HG02759 (cell line): ENCODE data around the gene RPS17.
"Not testable (repeated sequence)": the region's sequence is repeated elsewhere in the genome, so short reads cannot be mapped to it uniquely, and the experiment has no call there.

Experiments
- ATAC-seq: cut with Tn5 transposase; IDR thresholded peaks from one replicate; pipeline ENCODE4 v1.9.1; 2021; ENCODE audit warnings: mild to moderate bottlenecking, moderate library complexity; ENCODE audit not compliant: unreplicated experiment

The RPS17 gene

DNA sequence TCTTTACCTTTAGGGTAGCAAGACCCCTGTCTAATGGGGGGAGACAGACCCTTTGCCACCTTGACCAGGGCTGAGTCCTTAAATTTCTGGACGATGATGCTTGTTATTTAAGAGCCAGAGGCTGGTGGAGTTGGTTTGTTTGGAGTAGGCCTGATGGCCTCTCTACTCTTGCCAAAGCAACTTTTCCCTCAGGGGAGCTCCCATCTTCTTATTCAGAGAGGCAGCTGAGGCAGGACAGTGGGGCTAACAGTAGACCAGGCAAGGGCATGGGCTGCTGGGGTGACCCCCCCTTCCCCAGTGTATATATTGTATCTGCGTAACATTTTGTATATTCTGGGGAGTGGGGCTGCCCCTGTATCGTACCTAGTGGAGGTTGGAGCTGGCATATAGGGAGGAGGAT, 10.3 kb downstream of the RPS17 start:
- ATAC-seq: no peak

DNA sequence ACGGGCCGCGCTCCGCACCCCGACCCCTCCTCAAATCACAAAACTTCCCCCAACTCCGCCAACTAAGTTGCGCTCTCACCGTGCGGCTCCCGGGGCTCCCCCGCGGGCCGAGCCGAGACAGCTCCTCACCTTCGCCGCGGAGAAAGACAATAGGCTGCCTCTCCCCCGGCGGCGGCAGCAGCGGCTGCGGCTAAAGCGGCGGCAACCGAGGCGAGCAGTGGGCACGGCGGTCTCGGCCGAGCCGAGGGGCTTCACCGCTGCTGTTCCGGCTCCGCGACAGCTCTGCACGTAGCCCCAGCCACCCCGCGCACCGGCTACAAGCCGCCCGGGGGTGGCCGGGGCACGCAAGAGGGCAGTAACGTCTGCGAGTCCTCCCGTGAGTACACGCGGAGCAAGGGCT, 26.7 kb downstream of the RPS17 start:
- ATAC-seq: not testable (repeated sequence)

DNA sequence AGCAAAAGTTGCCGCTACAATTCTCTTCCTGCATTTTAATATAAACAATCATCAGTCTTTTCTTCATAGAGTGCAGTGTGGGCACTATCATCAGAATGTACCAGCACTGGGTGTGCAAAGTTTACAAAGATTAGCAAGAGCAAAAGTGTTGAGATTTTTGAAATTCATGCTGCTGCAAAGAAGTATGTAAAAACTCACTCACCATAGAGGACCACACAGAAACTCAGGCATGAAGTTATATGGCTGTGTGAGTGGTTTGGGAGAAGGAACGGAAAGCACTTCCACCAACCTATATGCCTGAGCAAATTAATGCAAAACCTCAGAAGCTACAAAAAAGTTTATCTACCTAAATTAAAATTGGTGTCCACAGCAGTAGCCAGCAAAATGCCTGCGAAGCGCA, 32.6 kb downstream of the RPS17 start:
- not testable (repeated sequence) for ATAC-seq

DNA sequence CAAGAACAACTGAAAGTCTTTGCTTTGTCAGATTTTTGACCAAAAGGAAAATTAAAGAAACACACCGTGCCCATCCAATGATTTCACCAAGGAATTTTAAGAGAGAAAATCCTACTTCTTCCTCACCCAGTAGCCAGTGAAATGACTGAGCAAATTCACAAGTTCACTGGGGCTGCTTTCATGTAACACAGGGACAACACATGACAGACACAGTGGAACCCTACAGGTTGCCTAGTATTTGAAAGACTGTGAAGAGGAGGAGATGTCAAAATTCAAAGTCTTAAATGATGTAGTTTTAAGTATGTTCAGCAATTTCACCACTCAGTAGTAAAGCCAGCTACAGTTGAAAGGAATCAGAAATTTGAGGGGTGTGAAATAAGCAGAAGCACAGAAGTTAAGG, 33.2 kb downstream of the RPS17 start:
- not testable (repeated sequence) for ATAC-seq

DNA sequence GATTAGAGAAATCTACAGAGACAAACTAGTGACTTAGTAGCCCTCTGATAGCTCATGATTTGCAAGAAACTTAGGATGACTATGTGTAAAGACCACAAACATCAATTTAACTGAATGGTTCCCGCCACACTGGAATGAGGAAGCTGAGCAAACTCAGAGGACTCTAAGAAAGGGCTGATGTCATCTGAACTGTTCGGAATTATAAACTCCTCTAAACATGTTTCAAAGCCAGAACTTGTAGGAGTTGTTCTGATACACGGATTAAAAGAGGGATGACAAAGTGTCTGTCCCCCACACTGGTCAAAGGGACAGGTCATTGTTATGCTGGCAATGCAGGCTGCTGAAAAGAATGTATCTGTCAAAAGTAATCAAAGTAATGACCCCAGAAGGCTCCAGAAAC, 34.4 kb downstream of the RPS17 start:
- not testable (repeated sequence) for ATAC-seq

DNA sequence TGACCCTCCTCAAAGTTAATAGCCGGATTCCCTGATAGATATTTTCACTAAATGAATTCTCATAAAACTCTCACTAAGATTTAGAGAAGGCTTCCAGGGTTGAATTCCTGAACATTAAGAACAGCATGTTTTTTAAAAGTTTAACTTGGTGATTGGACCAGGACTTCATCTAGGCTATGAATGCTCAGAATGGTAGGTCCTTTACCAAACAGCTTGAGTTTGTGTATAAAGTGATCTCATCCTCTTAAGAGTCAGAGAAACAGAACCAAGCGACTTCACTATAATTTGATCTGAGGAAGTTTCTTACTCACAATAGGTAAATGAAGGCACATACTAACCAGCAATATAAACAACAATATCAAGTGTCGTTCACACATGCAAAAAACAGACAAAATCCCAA, 36.2 kb downstream of the RPS17 start:
- ATAC-seq: not testable (repeated sequence)

DNA sequence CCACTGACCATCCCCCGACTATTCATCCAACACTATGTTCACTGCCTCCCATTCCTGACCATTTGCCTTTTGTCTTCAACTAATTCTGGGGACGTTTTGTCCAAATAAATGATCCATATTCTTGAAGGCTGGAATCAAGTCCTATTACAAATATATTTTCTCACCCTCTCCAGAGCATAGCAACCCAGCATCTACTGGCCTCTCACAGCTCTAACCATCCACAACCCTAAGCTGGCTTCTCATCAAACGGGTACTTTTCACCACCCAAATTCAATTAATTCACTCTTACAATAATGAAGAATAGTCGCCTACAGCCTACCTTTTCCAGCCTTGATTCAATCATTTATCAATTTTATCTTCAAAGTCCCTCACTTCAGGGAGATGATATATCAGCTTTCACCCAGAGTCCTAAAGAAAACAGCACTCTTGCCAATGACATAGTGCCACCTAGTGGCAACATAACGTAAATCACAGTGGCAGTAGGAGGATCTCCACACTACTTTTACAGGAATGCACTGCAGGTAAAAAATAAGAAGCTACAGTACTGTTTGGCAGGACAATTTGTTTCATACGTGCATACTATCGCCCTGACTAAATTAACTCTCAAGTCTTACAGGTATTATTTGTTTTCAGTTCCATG, 37.4 kb downstream of the RPS17 start:
- ATAC-seq: not testable (repeated sequence)

DNA sequence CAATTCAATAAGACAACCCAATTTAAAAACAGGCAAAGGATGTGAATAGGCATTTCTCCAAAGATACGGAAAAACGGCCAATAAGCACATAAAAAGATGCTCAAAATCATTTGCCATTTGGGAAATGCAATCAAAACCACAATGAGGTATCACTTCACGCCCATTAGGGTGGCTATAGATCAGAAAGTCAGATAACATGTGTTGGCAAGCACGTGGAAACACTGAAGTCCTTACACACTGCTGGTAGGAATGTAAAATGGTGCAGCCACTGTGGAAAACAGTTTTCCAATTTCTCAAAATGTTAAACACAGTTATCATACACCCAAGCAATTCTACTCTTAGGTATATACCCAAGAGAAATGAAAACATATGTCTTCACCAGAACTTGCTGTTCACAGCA, 39.5 kb downstream of the RPS17 start:
- not testable (repeated sequence) for ATAC-seq

DNA sequence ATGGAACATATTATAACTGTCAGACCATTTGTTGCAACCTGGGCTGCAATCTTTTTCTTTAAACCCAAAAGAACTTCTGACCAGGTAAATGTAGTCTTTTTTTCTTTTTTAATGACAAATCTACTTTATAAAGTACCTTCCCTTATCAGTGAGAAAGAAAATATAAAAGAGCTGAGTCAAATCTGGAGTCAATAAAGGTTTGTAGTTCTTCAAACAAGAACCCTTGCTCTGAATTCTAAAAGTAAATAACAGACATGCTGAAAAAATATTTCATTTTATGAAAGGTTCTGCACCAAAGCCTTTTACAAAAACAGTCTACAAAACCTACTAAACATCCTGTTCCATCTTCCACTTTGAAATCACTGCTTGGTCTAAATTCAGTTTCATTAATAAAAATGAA, 42.3 kb downstream of the RPS17 start:
- ATAC-seq: not testable (repeated sequence)

DNA sequence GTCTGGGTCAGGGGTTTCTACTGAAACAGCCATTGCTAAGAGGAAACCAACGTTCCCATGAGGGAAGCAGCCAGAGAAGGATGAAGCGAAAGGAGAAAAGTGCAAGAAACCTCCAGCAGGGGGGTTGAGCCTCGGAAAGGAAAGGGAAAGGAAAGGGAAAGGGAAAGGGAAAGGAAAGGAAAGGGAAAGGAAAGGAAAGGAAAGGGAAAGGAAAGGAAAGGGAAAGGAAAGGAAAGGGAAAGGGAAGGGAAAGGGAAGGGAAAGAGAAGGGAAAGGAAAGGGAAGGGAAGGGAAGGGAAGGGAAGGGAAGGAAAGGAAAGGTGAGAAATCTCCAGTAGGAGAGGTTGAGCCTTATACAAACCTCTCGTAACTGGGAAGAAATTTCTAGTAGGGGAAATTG, 52.0 kb downstream of the RPS17 start:
- not testable (repeated sequence) for ATAC-seq

DNA sequence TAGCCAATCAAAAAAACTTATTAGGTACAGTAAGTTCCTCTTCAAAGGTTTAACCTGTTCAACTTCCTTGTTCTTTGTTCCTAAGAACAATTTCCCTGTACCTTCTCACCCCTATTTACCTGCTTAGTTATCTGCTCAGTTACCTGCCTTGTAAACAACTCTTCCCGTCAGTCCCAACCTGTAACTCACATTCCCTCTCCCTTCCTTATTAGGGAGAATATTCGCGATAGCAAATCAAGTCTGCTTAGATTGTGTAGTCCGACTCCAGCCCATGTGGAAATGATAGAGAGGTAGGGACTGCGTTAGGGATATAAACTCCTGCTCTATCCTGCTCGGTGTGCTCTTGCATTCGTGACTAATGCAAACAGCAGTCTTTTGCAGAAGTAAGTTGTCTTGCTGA, 53.2 kb downstream of the RPS17 start:
- not testable (repeated sequence) for ATAC-seq
